IMR-90 (cell line): Measurements from ENCODE around the gene STARD10. TPM values are rescaled to one million over a fixed set of nuclear protein-coding genes. Genes with fewer than 3 reads are reported as not detected.

Source experiments
- ATAC-seq: fragments of 200-7000 bp; cut with Tn5 transposase; 2 replicates; pipeline ENCODE4 v1.9.1; 2020; ENCODE audit warnings: low read depth, mild to moderate bottlenecking, moderate library complexity
- BruUV-seq: library from RNA; stranded (reverse); fragments of 400-500 nt; replicated peaks from 2 replicates; lab custom pipeline; 2021; lab: Mats Ljungman, UMichigan
- CTCF ChIA-PET: fragments of 300-600 bp; formaldehyde crosslinking; extraction: SDS; loops from one replicate; lab custom pipeline; 2021; ENCODE audit warnings: antibody characterized with exemption; lab: Yijun Ruan, JAX
- POLR2A ChIA-PET: fragments of 300-600 bp; sonication (Branson Sonifier 250); formaldehyde crosslinking; loops from one replicate; lab custom pipeline; 2022; ENCODE audit warnings: antibody characterized with exemption; ENCODE audit not compliant: unreplicated experiment; lab: Charles Lee
- DNase-seq: peaks from one replicate; pipeline ENCODE4 v3.0.0; 2013
- H2AFZ ChIP-seq: replicated peaks from 2 replicates; pipeline ENCODE3; 2013; ENCODE audit warnings: low read length, mild to moderate bottlenecking; ENCODE audit not compliant: poor library complexity
- H2AK5ac ChIP-seq: 2 replicates; pipeline ENCODE4 v1.6.1; 2013; ENCODE audit warnings: low read depth, low read length, inconsistent platforms
- H2AK9ac ChIP-seq: replicated peaks from 2 replicates; pipeline ENCODE3; 2013; ENCODE audit warnings: mild to moderate bottlenecking, low read depth, low read length, moderate library complexity; ENCODE audit not compliant: poor library complexity
- H2BK120ac ChIP-seq: 2 replicates; pipeline ENCODE4 v1.6.1; 2013; ENCODE audit warnings: low read depth, low read length, inconsistent platforms
- H2BK15ac ChIP-seq: 3 replicates; pipeline ENCODE4 v1.6.1; 2013; ENCODE audit warnings: low read depth, low read length, inconsistent platforms
- H2BK20ac ChIP-seq: 2 replicates; pipeline ENCODE4 v1.6.1; 2013; ENCODE audit warnings: low read depth, mild to moderate bottlenecking, inconsistent platforms, low read length, moderate library complexity
- H2BK5ac ChIP-seq: 2 replicates; pipeline ENCODE4 v1.6.1; 2013; ENCODE audit warnings: mild to moderate bottlenecking, low read depth, low read length, inconsistent platforms; ENCODE audit not compliant: poor library complexity, severe bottlenecking
- H3K14ac ChIP-seq: replicated peaks from 2 replicates; pipeline ENCODE4 v1.6.1; 2013; ENCODE audit warnings: low read depth, low read length, inconsistent platforms
- H3K18ac ChIP-seq: 2 replicates; pipeline ENCODE4 v1.6.1; 2013; ENCODE audit warnings: low read depth, low read length, control low read depth
- H3K23ac ChIP-seq: 2 replicates; pipeline ENCODE4 v1.6.1; 2013; ENCODE audit warnings: low read depth, low read length, inconsistent platforms
- H3K27ac ChIP-seq: 2 replicates; pipeline ENCODE4 v1.5.1; 2013; ENCODE audit warnings: mild to moderate bottlenecking, control low read depth, low read length; ENCODE audit not compliant: insufficient read depth
- H3K27me3 ChIP-seq: 2 replicates; pipeline ENCODE4 v1.6.1; 2013; ENCODE audit warnings: low read length; ENCODE audit not compliant: control insufficient read depth, insufficient read depth
- H3K36me3 ChIP-seq: 2 replicates; pipeline ENCODE4 v1.6.1; 2013; ENCODE audit warnings: low read length, mixed read lengths; ENCODE audit not compliant: control insufficient read depth, insufficient read depth
- H3K4ac ChIP-seq: 2 replicates; pipeline ENCODE4 v1.6.1; 2013; ENCODE audit warnings: low read depth, low read length, inconsistent platforms
- H3K4me1 ChIP-seq: 2 replicates; pipeline ENCODE4 v1.6.1; 2013; ENCODE audit warnings: low read length, mixed read lengths; ENCODE audit not compliant: control insufficient read depth, insufficient read depth
- H3K4me2 ChIP-seq: 2 replicates; pipeline ENCODE4 v1.6.1; 2013; ENCODE audit warnings: low read depth, mild to moderate bottlenecking, control low read depth, low read length, moderate library complexity
- H3K4me3 ChIP-seq: 2 replicates; pipeline ENCODE4 v1.5.1; 2013; ENCODE audit warnings: low read depth, mild to moderate bottlenecking, control low read depth, low read length, moderate library complexity; ENCODE audit not compliant: insufficient read depth
- H3K56ac ChIP-seq: 2 replicates; pipeline ENCODE4 v1.6.1; 2013; ENCODE audit warnings: low read length, inconsistent platforms; ENCODE audit not compliant: insufficient read depth; ENCODE audit errors: extremely low read depth
- H3K79me1 ChIP-seq, 2 experiments: 2 replicates each; pipeline ENCODE4 v1.6.1; 2013; ENCODE audit warnings: low read length in 2 of 2, inconsistent platforms in 1 of 2, low read depth in 1 of 2
- H3K9ac ChIP-seq: 2 replicates; pipeline ENCODE4 v1.6.1; 2013; ENCODE audit warnings: low read depth, low read length, control low read depth
- H3K9me1 ChIP-seq: 2 replicates; pipeline ENCODE4 v1.6.1; 2013; ENCODE audit warnings: low read length, inconsistent platforms; ENCODE audit not compliant: insufficient read depth
- H3K9me3 ChIP-seq: 2 replicates; pipeline ENCODE4 v1.6.1; 2013; ENCODE audit warnings: low read length; ENCODE audit not compliant: control insufficient read depth, insufficient read depth
- H4K20me1 ChIP-seq: 2 replicates; pipeline ENCODE4 v1.6.1; 2013; ENCODE audit warnings: low read length, inconsistent platforms; ENCODE audit not compliant: insufficient read depth
- H4K5ac ChIP-seq: 2 replicates; pipeline ENCODE4 v1.6.1; 2013; ENCODE audit warnings: mild to moderate bottlenecking, low read depth, low read length, control low read depth
- H4K8ac ChIP-seq, 2 experiments: 2 replicates each; pipeline ENCODE4 v1.6.1; 2013; ENCODE audit warnings: low read depth in 2 of 2, low read length in 2 of 2, control low read depth in 1 of 2, inconsistent platforms in 1 of 2
- H4K91ac ChIP-seq: 2 replicates; pipeline ENCODE4 v1.6.1; 2013; ENCODE audit warnings: low read depth, low read length, inconsistent platforms; ENCODE audit not compliant: insufficient read depth
- CEBPB ChIP-seq: IDR thresholded peaks from 2 replicates; pipeline ENCODE4 v1.6.1; 2012; ENCODE audit warnings: low read depth, low read length, improper control_type of control experiment
- ELK1 ChIP-seq: fragments of 150-350 bp; IDR thresholded peaks from 2 replicates; pipeline ENCODE4 v1.6.1; 2016; ENCODE audit warnings: low read depth, mild to moderate bottlenecking, low read length, moderate library complexity, borderline replicate concordance
- FOS ChIP-seq: fragments of 150-350 bp; IDR thresholded peaks from 2 replicates; pipeline ENCODE4 v1.6.1; 2016; ENCODE audit warnings: low read depth, low read length
- MAFK ChIP-seq: IDR thresholded peaks from 2 replicates; pipeline ENCODE4 v1.6.1; 2012; ENCODE audit warnings: low read depth, low read length, improper control_type of control experiment
- MAZ ChIP-seq: IDR thresholded peaks from 2 replicates; pipeline ENCODE4 v1.6.1; 2012; ENCODE audit warnings: low read depth, mild to moderate bottlenecking, low read length, improper control_type of control experiment, moderate library complexity, borderline replicate concordance
- MXI1 ChIP-seq: IDR thresholded peaks from 2 replicates; pipeline ENCODE4 v1.6.1; 2012; ENCODE audit warnings: low read depth, mild to moderate bottlenecking, low read length, moderate library complexity, borderline replicate concordance
- NFE2L2 ChIP-seq: fragments of 150-350 bp; IDR thresholded peaks from 2 replicates; pipeline ENCODE4 v1.6.1; 2016; ENCODE audit warnings: low read depth, mild to moderate bottlenecking, low read length
- RAD21 ChIP-seq: IDR thresholded peaks from 2 replicates; pipeline ENCODE4 v1.6.1; 2012; ENCODE audit warnings: low read length, improper control_type of control experiment
- RCOR1 ChIP-seq: IDR thresholded peaks from 2 replicates; pipeline ENCODE4 v1.6.1; 2012; ENCODE audit warnings: mild to moderate bottlenecking, low read length, improper control_type of control experiment; ENCODE audit not compliant: insufficient replicate concordance
- RFX5 ChIP-seq: IDR thresholded peaks from 2 replicates; pipeline ENCODE4 v1.8.0; 2012; ENCODE audit warnings: low read depth, mild to moderate bottlenecking, low read length, moderate library complexity
- SMC3 ChIP-seq: fragments of 150-350 bp; IDR thresholded peaks from 2 replicates; pipeline ENCODE4 v1.6.1; 2016; ENCODE audit warnings: low read depth, mild to moderate bottlenecking, antibody characterized with exemption, low read length, moderate library complexity
- WGBS, 2 experiments: methylation state at CpG; one replicate each; pipeline versions ENCODE4 v1.1.5 to v1.1.7; 2013; ENCODE audit warnings: missing lambda C conversion rate in 2 of 2; ENCODE audit not compliant: insufficient read length in 1 of 2; ENCODE audit errors: extremely low coverage in 2 of 2; 5-methylcytosine and 5-hydroxymethylcytosine counted together
- dilution Hi-C: fragments of 300-500 bp; cut with HindIII; formaldehyde crosslinking; loops from one replicate; pipeline ENCODE4 v1.14.3; 2018; ENCODE audit warnings: low sequenced_read_pairs; ENCODE audit not compliant: unreplicated experiment
- in situ Hi-C: fragments of 300-500 bp; cut with MboI; formaldehyde crosslinking; loops from 3 replicates; pipeline ENCODE4 v1.14.3; 2019; ENCODE audit warnings: low sequenced_read_pairs, inconsistent platforms, mixed read lengths
- intact Hi-C: fragments of 100-400 bp; cut with micrococcal nuclease; formaldehyde crosslinking; loops from 2 replicates; pipeline ENCODE4 v1.10.0; 2022
- polyA plus RNA-seq, 3 experiments: library from polyadenylated mRNA; depleted of rRNA; stranded (reverse); fragments of >200 nt; gene quantifications; 2 replicates each; pipeline ENCODE4 v1.2.3, GENCODE V29; 2012; ENCODE audit warnings: low replicate concordance in 1 of 3
- total RNA-seq: library from RNA; depleted of rRNA; stranded (reverse); fragments of >200 nt; gene quantifications from 2 replicates; pipeline ENCODE4 v1.2.3, GENCODE V29; 2012
- TF ChIP-seq, protein P1 (sequence below): fragments of 150-350 bp; IDR thresholded peaks from 2 replicates; pipeline ENCODE4 v1.6.1; 2017; ENCODE audit warnings: mild to moderate bottlenecking, antibody characterized with exemption, low read length, low read depth
- TF ChIP-seq, protein P2 (sequence below): conservative IDR thresholded peaks from 2 replicates; pipeline ENCODE4 v1.5.1; 2012; ENCODE audit warnings: mild to moderate bottlenecking, low read depth, low read length, improper control_type of control experiment

STARD10 gene
- total and polyA plus RNA-seq, 2 of the 4 experiments (the other 2 are of a cell fraction) = 23.8 to 37.4 TPM

- Histone ChIP-seq H3K4me3 (peak overlapping the region; percentile 41), H4K91ac (peak overlapping the region; percentile 85; the same call in 1 of the 2 replicates), H4K8ac (peak overlapping the region; percentile 65 to 99; a peak in 2 of 4 replicates), H3K9ac (peak overlapping the region; percentile 78), H3K18ac (peak overlapping the region; percentile 13), H3K9me3 (no peaks in the 10 kb centered on the region), H3K4me1 (peaks cover 27% of the 10 kb centered on the region), H2BK20ac (no peak overlapping the region), H3K36me3 (peaks cover 16% of the 10 kb centered on the region), H2BK15ac (no peak overlapping the region), H3K79me1 (peaks cover 42 to 98% of the 10 kb centered on the region in 2 experiments), H2BK5ac (peak overlapping the region; percentile 80), H4K5ac (peak overlapping the region; percentile 18; the same call in 1 of the 2 replicates), H3K56ac (peak overlapping the region; percentile 81; the same call in 1 of the 2 replicates), H2AK5ac (peak overlapping the region; percentile 85), H3K4me2 (peak overlapping the region; percentile 87), H3K27me3 (no peaks in the 10 kb centered on the region), H3K27ac (peak overlapping the region; percentile 93; the same call in 1 of the 2 replicates), H3K9me1 (peaks cover 27% of the 10 kb centered on the region), H2BK120ac (no peak overlapping the region), H4K20me1 (peaks cover 53% of the 10 kb centered on the region), H2AK9ac (peak overlapping the region; percentile 96), H2AFZ (no peak overlapping the region), H3K14ac (peak overlapping the region; percentile 95), H3K23ac (peak overlapping the region; percentile 90), H3K4ac (peak overlapping the region; percentile 98)
- DNase-seq = no peak
- ChIA-PET POLR2A (no interaction called here), CTCF (no interaction called here)
- TF ChIP-seq, protein P1, sequence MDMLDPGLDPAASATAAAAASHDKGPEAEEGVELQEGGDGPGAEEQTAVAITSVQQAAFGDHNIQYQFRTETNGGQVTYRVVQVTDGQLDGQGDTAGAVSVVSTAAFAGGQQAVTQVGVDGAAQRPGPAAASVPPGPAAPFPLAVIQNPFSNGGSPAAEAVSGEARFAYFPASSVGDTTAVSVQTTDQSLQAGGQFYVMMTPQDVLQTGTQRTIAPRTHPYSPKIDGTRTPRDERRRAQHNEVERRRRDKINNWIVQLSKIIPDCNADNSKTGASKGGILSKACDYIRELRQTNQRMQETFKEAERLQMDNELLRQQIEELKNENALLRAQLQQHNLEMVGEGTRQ = no peak
- no peak for TF ChIP-seq FOS
- TF ChIP-seq MAZ = no peak
- TF ChIP-seq ELK1 = no peak
- TF ChIP-seq RFX5 = no peak
- no peak for TF ChIP-seq RCOR1
- TF ChIP-seq MAFK = no peak
- TF ChIP-seq RAD21 = no peak
- no peak for TF ChIP-seq MXI1
- TF ChIP-seq SMC3 = no peak
- no peak for TF ChIP-seq CEBPB
- TF ChIP-seq, protein P2, sequence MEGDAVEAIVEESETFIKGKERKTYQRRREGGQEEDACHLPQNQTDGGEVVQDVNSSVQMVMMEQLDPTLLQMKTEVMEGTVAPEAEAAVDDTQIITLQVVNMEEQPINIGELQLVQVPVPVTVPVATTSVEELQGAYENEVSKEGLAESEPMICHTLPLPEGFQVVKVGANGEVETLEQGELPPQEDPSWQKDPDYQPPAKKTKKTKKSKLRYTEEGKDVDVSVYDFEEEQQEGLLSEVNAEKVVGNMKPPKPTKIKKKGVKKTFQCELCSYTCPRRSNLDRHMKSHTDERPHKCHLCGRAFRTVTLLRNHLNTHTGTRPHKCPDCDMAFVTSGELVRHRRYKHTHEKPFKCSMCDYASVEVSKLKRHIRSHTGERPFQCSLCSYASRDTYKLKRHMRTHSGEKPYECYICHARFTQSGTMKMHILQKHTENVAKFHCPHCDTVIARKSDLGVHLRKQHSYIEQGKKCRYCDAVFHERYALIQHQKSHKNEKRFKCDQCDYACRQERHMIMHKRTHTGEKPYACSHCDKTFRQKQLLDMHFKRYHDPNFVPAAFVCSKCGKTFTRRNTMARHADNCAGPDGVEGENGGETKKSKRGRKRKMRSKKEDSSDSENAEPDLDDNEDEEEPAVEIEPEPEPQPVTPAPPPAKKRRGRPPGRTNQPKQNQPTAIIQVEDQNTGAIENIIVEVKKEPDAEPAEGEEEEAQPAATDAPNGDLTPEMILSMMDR = no peak
- no peak for TF ChIP-seq NFE2L2
- ATAC-seq = no peak
- no TSS peak for BruUV-seq
- intact Hi-C loops (no loop called here), in situ Hi-C loops (loop anchor here (5.0 to 10.0 kb wide), 4 partner anchors 71 to 564 kb away; partner anchors contain the start of genes FCHSD2 and STARD10), dilution Hi-C loops (no loop called here)
- no CpG with 5 or more reads among the region's 3 CpGs for WGBS, 2 experiments
These were observed 72.6 kb downstream of the STARD10 start for GRCh38 chr11:72721276-72721675.
